Activated CD4-positive, alpha-beta T cell treated with anti-CD3 and anti-CD28 coated beads, Interleukin-2, amount 50 U/mL, for 16 hours (primary cell): ENCODE measurements around the gene PM20D1.

Experiments
- DNase-seq: peaks from one replicate; pipeline ENCODE4 v3.0.0-alpha.2; 2020

PM20D1 gene

GRCh38 chr1:205840146-205840923, 9.6 kb downstream of the PM20D1 start:
- no peak for DNase-seq

DNA sequence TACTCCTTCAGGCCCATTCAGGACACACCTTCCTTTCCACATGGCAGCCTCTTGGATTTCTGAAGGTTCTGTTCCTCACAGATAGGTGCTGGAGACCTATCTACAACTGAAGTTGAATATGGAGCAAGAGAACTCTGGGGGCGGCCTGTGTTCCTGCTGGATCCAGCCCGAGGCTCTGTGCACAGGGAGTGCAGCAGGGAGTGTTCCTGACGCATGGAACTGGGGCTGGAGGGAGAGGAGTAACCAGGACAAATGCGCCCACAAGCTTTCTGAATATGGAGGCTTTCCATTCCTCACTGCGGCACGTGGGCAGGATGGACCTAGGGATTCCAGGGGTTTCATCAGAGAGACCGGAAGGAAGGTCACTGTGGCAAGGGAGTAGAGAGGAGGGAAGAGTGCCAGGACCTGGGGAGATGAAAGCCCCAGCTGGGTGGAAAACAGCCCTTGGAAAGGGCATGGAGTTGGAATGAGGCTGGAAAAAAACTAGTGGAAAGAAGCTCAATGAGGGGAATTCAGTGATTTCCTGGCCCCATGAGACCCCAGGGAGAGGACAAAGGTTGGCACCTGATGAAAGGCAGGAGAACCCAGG, 12.5 kb downstream of the PM20D1 start:
- no peak for DNase-seq

GRCh38 chr1:205834751-205835150, 15.2 kb downstream of the PM20D1 start:
- DNase-seq, result no peak

GRCh38 chr1:205832326-205832751, 17.6 kb downstream of the PM20D1 start:
- DNase-seq, result no peak

GRCh38 chr1:205827623-205828022, 22.3 kb downstream of the PM20D1 start:
- DNase-seq, result no peak

GRCh38 chr1:205826995-205827394, 22.9 kb downstream of the PM20D1 start:
- DNase-seq, result no peak

- DNase-seq, result no peak
Measured at GRCh38 chr1:205826016-205826806, 23.7 kb downstream of the PM20D1 start.

GRCh38 chr1:205824180-205824579, 25.8 kb downstream of the PM20D1 start:
- DNase-seq, result peak; percentile 61

DNA sequence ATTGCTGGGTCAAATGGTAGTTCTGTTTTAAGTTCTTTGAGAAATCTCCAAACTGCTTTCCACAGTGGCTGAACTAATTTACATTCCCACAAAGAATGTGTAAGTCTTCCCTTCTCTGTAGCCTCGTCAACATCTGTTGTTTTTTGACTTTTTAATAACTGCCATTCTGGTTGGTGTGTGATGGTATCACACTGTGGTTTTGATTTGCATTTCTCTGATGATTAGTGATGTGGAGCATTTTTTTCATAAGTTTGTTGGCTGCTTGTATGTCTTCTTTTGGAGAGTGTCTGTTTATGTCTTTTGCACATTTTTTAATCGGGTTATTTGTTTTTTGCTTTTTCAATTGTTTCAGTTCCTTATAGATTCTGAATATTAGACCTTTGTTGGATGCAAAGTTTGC, 26.7 kb downstream of the PM20D1 start:
- peak; percentile 55 for DNase-seq

DNA sequence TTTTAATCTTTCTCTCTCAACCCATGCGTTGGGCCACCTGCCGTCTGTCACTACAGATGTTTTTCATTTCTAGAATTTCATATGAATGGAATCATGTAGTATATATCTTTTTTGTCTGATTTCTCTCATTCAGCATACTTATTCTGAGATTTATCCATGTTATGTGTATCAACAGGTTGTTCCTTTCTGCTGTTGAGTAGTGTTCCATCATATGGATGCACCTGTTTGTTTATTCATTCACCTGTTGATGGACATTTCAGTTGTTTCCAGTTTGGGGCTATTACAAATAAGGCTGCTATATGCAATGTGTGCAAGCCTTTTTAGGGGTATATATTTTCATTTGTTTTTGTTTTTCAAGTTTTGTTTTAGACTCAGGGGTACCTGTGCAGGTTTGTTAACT, 27.5 kb downstream of the PM20D1 start:
- no peak for DNase-seq

DNA sequence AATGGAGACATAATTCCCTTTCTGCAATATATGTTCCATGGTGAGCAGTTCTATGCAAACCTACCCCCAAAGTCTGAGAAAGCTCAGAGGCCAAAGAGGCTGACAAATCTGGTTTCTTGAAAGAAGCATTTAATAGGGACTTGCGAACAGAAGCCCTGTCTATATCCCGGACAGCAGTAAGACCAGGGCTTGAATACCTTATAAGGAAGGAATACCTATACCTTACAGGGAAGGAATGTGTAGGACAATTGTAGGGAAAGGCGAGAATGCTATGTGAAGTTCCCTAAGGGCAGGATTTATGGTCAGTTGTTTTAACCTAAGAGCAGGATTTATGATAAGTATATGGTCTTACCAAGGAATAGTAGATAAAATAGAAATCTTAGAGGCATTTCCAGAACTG, 31.9 kb downstream of the PM20D1 start:
- no peak for DNase-seq

DNA sequence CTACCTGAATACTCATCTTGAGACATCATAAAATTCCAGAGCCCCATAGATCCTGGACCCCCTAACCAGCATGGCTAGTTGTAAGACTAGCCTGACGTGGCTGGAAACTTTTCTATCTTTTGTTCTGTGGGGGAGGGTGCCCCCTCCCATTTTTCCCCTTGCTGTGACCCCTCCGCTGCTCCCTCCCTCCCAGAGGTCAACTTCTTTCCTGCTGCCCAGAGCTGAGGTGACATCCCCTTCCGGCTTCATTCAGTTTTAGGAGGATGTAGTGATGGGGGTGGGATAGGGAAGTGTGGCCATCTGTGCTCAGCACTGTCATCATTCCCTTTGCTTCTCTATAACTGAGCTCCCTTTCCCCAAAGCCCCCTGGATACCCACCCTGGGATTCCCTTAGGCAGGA, 32.6 kb downstream of the PM20D1 start:
- no peak for DNase-seq

- peak; percentile 13 for DNase-seq
Measured at GRCh38 chr1:205813755-205814058, 36.2 kb downstream of the PM20D1 start.

DNA sequence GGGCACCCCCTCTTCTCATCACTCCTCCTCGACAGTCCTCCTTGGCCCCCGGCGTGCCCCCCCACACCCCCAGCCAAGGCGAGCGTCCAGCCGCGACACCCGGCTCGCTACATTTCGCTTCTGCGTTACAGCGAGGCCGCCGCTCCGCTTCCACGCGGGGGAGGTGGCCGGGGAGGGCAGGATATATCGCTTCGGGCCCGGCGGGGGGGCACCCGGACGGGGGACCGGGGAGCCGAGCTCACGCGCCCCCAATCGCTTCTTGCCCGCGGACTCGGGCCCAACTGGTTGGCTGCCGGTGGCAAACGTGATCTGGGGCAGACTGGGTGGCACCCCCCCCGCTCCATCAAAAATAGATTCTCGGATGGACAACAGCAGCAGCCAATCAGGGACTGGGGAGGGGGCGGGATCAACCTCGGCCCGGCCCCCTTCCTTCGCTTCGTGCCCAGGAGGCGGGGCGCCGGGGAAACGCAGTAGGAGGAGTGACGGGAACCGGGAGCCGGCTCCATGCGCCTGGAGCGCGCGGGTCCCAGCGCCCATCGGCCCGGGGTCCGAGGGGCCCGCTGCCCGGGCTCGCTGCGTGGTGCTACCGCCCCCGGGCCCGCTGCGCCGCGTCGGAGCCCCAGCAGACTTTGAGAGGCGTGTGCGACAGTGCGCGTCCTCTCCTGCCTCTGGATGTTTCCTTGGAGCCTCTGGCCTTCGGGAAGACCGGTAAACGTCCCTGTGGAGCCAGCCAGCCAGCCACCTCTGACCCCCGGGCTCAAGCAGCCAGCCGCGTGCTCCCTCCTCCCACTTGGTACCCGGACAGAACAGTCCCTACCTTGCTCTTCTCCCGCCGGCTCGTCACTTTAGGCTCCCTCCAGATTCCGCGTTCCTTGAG, 36.8 kb downstream of the PM20D1 start, which contains the start of gene SLC41A1:
Gene SLC41A1 (minus strand): TSS at position 321 of the 877 bp plus-strand sequence. CDS start 2,757 bp downstream, outside the sequence.
- DNase-seq, result peak; percentile 94

- DNase-seq, result peak; percentile 8
Measured at GRCh38 chr1:205812271-205812877, 37.6 kb downstream of the PM20D1 start.

GRCh38 chr1:205811660-205812059, 38.3 kb downstream of the PM20D1 start:
- no peak for DNase-seq

- no peak for DNase-seq
Measured at GRCh38 chr1:205810448-205811157, 39.3 kb downstream of the PM20D1 start.

GRCh38 chr1:205809942-205810345, 40.0 kb downstream of the PM20D1 start:
- no peak for DNase-seq

GRCh38 chr1:205809469-205809868, 40.5 kb downstream of the PM20D1 start:
- no peak for DNase-seq

- DNase-seq, result peak; percentile 52
Measured at GRCh38 chr1:205805082-205805711, 44.7 kb downstream of the PM20D1 start.

GRCh38 chr1:205804605-205805004, 45.3 kb downstream of the PM20D1 start:
- no peak for DNase-seq
